HG03139 (cell line): Measurements from ENCODE around the gene CSF2.
A peak's percentile ranks its signal among the peaks of the same experiment; 100 is the strongest.

Source experiments
- ATAC-seq: cut with Tn5 transposase; IDR thresholded peaks from one replicate; pipeline ENCODE4 v1.9.1; 2021; ENCODE audit not compliant: unreplicated experiment

CSF2 gene

GRCh38 chr5:132086277-132086794 is 12.7 kb downstream of the CSF2 start:
- no peak for ATAC-seq

- ATAC-seq: no peak
These were observed 13.6 kb downstream of the CSF2 start for GRCh38 chr5:132087176-132087575.

- no peak for ATAC-seq
These were observed 14.1 kb downstream of the CSF2 start for GRCh38 chr5:132087661-132088060.

GRCh38 chr5:132089363-132089762 is 15.8 kb downstream of the CSF2 start:
- no peak for ATAC-seq

- ATAC-seq: no peak
These were observed 16.5 kb downstream of the CSF2 start for GRCh38 chr5:132090107-132090506.

GRCh38 chr5:132093271-132093670 is 19.7 kb downstream of the CSF2 start:
- ATAC-seq: no peak

GRCh38 chr5:132094393-132095076 is 20.9 kb downstream of the CSF2 start:
- ATAC-seq: no peak

- no peak for ATAC-seq
These were observed 21.5 kb downstream of the CSF2 start for GRCh38 chr5:132095077-132095410.

- ATAC-seq: no peak
These were observed 21.9 kb downstream of the CSF2 start for GRCh38 chr5:132095424-132095972.

- no peak for ATAC-seq
These were observed 23.3 kb downstream of the CSF2 start for GRCh38 chr5:132096904-132097303.

GRCh38 chr5:132098151-132098594 is 24.6 kb downstream of the CSF2 start:
- no peak for ATAC-seq

GRCh38 chr5:132098621-132099020 is 25.0 kb downstream of the CSF2 start:
- no peak for ATAC-seq

- peak; percentile 27 for ATAC-seq
These were observed 25.6 kb downstream of the CSF2 start for GRCh38 chr5:132099076-132099748.

GRCh38 chr5:132099905-132100304 is 26.3 kb downstream of the CSF2 start:
- ATAC-seq: no peak

- ATAC-seq: peak; percentile 35
These were observed 27.2 kb downstream of the CSF2 start for GRCh38 chr5:132100672-132101261.

GRCh38 chr5:132101385-132101880 is 27.8 kb downstream of the CSF2 start:
- no peak for ATAC-seq

GRCh38 chr5:132102101-132102701 is 28.6 kb downstream of the CSF2 start:
- no peak for ATAC-seq

GRCh38 chr5:132102944-132103331 is 29.3 kb downstream of the CSF2 start:
- no peak for ATAC-seq

GRCh38 chr5:132103332-132103951 is 29.9 kb downstream of the CSF2 start:
- peak; percentile 69 for ATAC-seq

GRCh38 chr5:132103969-132104391 is 30.4 kb downstream of the CSF2 start:
- peak; percentile 6 for ATAC-seq

- no peak for ATAC-seq
These were observed 31.0 kb downstream of the CSF2 start for GRCh38 chr5:132104556-132104955.
